Measurements from ENCODE around the gene DRC7.

Gene DRC7

GRCh38 chr16:57694725-57695679, at the start of gene DRC7:
Gene DRC7 (plus strand): TSS chr16:57694806. CDS start chr16:57697950, 3,144 bp downstream.
- DNase-seq (ENCODE audit: low read depth in 2 of 2), result no peak

GRCh38 chr16:57645169-57645568, 49.4 kb upstream of the DRC7 start:
- no peak for DNase-seq (ENCODE audit: low read depth in 2 of 2)

GRCh38 chr16:57645691-57646387, 48.8 kb upstream of the DRC7 start:
- DNase-seq (ENCODE audit: low read depth in 2 of 2), result no peak

GRCh38 chr16:57646388-57647039, 48.1 kb upstream of the DRC7 start:
- DNase-seq (ENCODE audit: low read depth in 2 of 2), result no peak

GRCh38 chr16:57647136-57647875, 47.3 kb upstream of the DRC7 start:
- DNase-seq (ENCODE audit: low read depth in 2 of 2), result no peak

- DNase-seq (ENCODE audit: low read depth in 2 of 2), result no peak
Observed at GRCh38 chr16:57648125-57648524, 46.5 kb upstream of the DRC7 start.

- peak; percentile 27 to 29 for DNase-seq (ENCODE audit: low read depth in 2 of 2)
Observed at GRCh38 chr16:57648581-57649442, 45.8 kb upstream of the DRC7 start.

GRCh38 chr16:57649443-57649751, 45.2 kb upstream of the DRC7 start:
- no peak for DNase-seq (ENCODE audit: low read depth in 2 of 2)

- no peak for DNase-seq (ENCODE audit: low read depth in 2 of 2)
Observed at GRCh38 chr16:57649846-57650245, 44.8 kb upstream of the DRC7 start.

GRCh38 chr16:57651344-57652333, 43.0 kb upstream of the DRC7 start:
- DNase-seq (ENCODE audit: low read depth in 2 of 2), result no peak

GRCh38 chr16:57652695-57653471, 41.7 kb upstream of the DRC7 start:
- no peak for DNase-seq (ENCODE audit: low read depth in 2 of 2)

- DNase-seq (ENCODE audit: low read depth in 2 of 2), result no peak
Observed at GRCh38 chr16:57653936-57654335, 40.7 kb upstream of the DRC7 start.

GRCh38 chr16:57656342-57656955, 38.2 kb upstream of the DRC7 start:
- DNase-seq (ENCODE audit: low read depth in 2 of 2), result no peak

GRCh38 chr16:57657228-57657627, 37.4 kb upstream of the DRC7 start:
- DNase-seq (ENCODE audit: low read depth in 2 of 2), result no peak

GRCh38 chr16:57658130-57658877, 36.3 kb upstream of the DRC7 start:
- DNase-seq (ENCODE audit: low read depth in 2 of 2), result no peak

- DNase-seq (ENCODE audit: low read depth in 2 of 2), result no peak
Observed at GRCh38 chr16:57658878-57659674, 35.5 kb upstream of the DRC7 start.

Measured in fibroblast of skin of left biceps (primary cell).